DMS153 (cell line): ENCODE data around the gene DNAH2.
A peak's percentile ranks its signal among the peaks of the same experiment; 100 is the strongest.

Experiments used
- DNase-seq: peaks from one replicate; lab custom pipeline; 2025; lab: John Stamatoyannopoulos, UW

DNAH2 gene

DNA sequence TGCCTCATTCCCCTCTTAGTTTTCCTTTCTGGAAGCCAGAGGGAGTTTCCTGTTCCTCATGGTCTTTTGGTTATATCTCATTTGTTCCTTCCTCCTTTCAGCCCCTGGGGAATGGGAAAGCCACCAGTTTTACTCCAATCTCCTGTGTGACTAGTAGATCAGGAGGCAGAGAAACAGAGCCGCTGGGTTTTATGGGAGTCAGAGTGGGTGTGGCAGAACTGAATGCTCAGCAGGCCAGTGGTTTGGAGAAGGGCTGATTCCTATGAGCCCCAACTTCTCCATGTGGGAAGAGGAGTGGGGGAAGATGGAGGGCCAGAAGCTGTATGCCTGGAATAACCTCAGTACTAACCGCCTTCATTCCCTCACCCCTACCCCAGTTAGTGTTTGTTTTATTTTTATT lies 4.1 kb downstream of the DNAH2 start:
- DNase-seq, result no peak

DNA sequence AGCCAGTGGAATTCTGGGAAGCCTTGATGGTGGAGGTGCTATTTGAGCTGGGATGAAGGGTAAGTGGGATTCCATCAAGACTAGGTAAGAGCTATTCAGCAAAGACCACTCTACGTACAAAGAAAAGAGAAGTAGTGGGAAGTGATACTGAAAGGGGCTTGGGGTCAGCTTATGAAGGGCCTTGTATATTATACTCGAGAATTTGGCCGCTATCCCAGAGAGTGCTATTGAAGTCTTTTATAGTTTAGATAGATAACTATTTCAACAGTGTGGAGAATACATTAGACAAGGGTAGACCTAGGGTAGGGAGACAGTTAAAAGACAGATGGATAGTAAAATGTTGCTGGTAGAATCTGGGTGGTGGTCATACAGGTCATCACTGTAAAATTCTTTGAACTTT lies 10.3 kb downstream of the DNAH2 start:
- DNase-seq, result no peak

DNA sequence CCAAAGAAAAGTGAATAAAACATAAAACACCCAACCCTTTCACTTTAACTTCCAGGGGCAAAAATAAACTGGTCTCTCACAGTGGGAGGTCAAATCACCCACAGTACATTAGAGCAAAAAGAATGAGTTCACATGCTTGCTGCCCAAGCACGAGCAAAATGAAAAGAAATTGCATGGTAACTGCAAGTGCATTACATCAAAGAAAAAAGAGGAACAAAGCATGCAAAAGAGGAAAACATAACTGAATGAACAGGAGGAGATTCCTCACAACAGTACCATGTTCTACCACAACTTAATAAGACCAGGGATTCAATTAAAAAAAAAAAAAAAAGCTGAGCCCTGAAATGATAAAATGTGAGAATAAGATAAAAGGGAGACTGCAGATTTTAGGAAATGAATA lies 12.3 kb downstream of the DNAH2 start:
- no peak for DNase-seq

DNA sequence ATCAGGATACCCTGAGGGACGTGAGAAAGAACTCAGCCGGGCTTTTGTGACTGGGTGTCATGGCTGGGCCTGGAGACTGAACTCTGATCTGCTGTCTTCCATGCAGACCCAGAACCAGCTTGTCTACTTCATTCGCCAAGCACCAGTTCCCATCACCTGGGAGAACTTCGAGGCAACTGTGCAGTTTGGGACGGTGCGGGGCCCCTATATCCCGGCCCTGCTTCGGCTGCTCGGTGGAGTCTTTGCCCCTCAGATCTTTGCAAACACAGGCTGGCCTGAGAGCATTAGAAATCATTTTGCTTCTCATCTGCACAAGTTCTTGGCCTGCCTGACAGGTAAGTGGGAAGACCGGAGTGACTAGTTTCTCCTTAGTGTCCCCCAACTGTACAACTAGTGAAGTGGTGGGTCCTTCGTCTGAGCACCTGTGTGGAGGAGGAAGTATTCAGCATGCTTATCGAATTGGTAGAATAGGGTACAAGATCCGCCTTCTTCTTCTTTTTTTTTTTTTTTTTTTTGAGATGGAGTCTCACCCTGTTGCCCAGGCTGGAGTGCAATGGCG lies 15.5 kb downstream of the DNAH2 start:
- no peak for DNase-seq

DNA sequence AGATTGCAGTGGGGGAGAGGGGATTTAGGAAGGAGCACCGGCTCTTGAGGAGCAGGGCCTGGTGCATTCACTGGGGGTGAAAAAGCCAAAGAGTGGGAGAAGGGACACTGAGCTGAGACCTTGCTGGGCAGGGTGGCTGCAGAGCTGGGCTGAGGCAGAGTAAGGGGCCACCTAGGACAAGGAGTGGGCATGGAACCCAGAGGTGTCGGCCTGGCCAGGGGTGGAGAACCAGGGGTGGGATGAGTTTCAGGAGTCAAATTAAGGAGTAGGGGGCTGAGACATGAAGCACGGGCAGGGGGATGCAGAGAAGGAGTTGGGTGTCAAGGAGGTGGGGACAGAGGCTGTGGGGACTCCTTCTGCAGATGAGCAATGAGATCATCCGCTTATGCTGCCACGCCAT lies 20.1 kb downstream of the DNAH2 start:
- no peak for DNase-seq

DNA sequence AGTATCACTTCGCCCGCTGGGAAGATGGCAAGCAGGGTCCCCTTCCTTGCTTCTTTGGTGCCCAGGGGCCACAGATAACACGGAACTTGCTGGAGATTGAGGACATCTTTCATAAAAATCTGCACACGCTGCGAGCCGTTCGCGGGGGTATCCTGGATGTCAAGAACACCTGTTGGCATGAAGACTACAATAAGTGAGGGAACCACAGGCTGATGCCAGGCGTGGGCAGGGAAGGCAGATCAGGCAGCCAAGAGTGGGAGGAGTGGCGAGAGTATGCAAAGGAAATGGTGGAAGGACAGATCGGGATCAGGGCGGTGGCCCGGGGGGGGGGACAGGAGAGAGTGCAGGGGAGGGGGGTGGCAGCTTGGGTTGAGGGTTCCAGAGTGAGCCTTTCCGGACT lies 22.2 kb downstream of the DNAH2 start:
- DNase-seq, result no peak

DNA sequence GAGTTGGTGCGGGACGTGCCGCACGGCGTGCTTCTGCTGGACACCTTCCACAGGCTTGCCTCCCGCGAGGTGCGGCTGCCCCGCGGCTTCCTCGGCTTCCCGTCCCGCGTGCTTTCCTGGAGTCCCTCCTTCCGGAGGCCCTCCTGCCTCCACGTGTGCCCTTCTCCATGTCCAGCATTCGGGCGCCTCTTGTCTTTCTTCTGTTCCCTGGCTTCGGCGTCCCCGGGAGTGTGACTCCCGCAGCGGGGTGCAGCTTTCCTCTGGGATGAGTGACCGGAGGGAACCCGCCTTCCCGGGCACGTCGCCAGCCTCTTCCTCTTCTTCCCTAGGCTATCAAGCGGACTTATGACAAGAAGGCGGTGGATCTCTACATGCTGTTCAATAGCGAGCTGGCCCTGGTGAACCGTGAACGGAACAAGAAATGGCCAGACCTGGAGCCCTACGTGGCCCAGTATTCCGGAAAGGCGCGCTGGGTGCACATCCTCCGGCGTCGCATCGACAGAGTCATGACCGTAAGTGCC lies 23.0 kb downstream of the DNAH2 start:
- DNase-seq, result no peak

DNA sequence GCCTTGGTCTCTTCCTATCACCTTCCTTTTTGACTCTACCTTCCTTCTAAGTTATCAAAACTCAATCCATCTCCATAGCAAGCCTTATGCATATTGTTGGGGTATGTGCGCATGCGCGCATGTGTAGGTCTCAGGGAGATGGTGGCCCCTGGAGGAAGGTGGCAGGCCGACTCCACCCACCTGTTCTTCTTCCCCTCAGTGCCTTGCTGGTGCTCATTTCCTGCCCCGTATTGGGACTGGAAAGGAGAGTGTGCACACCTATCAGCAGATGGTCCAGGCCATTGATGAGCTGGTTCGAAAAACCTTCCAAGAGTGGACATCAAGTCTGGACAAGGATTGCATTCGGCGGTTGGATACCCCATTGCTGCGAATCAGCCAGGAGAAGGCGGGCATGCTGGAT lies 25.2 kb downstream of the DNAH2 start:
- DNase-seq, result no peak

DNA sequence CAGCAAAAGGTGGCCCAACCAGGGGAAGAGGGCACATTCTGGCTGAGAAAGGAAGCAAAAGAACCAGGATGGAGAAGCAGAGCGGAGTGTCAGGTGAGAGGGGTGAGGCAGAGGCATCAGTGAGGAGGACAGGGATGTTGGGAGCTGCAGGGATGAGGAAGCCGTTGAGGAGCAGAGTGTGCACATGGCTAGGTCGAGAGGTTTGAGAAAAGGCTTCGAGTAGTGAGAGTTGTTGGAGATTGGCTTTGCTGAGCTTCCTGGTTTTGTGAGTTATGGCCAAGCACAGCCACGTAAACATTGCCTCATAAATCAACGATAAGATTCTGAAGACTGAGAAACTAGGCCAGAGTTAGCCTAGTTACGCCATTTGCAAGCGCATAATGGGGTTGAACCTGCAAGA lies 26.9 kb downstream of the DNAH2 start:
- DNase-seq, result no peak

DNA sequence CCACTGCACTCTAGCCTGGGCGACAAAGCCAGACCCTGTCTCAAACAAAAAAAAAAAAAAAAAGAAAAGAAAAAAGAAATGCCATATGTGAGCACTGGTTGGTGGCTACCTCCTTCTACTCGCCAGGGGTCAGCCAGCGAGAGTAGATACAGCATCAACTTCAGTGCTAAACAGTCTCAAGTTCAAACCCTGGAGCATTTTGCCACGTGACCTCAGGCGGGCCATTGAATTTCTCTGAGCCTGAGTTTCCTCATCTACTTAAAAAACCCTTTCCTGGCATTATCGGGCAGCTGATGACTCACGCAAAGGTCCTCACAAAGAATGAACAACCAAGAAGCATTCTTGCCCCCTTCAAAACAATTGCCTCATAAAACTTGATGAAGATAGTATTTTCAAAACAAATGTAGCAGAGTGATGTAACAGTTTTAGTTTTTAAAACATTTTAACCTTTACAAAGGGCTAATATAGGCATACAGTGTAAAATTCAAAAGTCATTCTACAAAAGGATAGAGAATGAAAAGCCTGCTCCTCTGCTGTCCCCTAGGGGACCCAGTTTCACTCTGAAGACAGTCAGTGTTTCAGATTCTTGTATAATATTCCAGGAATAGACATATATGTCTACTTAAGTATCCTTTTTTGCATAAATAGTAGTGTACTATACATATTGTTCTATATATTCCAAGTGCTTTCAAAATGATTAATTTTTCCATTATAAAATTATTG lies 28.4 kb downstream of the DNAH2 start:
- no peak for DNase-seq

DNA sequence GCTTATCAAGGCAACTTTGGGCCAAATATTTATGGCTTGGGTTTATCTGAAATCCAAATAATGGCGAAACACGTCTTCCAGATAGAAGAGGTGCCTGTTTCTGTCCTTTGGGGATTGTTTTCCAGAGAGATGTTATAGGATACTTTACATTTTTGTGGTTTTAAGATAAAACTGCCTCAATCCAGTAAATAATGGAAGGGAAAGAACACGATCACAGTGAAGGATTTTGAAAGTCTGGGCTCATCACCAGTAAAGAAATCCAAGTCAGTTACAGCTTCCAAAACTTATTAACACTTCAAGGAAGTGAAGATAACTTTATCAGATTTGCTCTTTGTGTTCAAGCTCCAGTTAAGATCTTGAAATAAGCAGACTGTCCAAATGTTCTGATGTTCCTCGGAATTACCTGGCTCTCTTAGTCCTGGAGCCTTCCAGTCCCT lies 30.1 kb downstream of the DNAH2 start:
- no peak for DNase-seq

DNA sequence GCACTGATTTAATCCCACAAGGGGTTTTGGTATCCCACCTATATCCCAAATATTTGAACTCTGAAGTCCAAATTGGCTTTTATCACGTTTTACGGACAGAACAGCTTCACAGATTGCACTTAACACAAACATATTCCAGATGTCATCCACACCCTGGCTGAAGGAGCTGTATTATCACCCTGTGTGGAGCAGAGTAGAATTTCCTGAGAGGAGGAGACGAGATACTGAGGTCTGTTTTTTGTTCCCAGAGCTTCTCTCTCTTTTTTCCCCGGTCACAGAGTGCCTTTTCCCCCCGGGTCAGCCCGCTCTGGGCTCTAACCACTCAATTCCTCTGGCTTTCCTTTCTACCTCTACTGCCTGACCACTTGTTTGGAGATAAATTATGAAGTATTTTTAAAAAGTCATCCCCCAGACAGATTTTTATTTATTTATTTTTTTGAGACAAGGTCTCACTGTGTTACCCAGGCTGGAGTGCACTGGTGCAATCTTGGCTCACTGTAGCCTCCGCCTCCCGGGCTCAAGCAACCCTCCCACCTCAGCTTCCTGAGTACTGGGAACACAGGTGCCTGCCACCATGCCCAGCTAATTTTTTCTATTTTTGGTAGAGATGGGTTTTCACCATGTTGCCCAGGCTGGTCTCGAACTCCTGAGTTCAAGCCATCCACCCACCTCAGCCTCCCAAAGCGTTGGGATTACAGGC lies 30.7 kb downstream of the DNAH2 start:
- no peak for DNase-seq

DNA sequence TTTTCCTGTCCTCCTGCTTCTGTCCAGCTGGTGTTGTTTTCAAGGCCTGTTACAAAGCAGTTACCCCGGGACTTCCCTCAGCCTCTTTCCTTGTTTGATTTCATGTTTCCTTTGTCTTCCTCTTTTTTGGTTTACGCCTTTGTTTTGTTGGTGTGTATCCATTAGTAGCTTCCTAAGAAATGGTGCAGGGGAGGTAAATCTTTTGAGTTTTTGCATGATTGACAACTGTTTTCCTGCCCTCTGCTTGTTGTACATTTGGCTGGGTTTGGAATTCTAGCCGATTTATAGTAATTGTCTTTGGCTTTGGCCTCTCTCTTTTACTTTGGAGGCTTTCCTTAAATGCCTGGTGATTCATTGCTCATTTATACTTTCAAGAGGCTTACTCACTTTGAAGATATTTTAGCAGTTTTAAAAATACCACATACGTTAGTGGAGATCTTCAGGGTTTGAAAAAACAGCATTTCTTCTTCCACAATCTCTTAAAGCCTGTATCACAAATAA lies 32.8 kb downstream of the DNAH2 start:
- DNase-seq, result no peak

DNA sequence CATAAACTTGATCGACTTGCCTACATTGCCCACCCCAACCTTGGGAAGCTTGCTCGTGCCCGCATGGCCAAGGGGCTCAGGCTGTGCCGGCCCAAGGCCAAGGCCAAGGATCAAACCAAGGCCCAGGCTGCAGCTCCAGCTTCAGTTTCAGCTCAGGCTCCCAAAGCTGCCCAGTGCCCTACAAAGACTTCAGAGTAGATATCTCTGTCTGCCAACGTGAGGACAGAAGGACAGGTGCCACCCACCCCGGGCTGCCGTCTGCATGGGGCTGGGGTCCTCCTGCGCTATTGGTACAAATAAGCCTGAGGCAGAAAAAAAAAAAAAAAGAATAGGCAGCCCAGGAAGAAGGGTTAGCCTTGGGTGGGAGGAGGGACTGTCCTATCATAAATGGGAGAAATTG lies 37.1 kb downstream of the DNAH2 start:
- DNase-seq, result no peak

DNA sequence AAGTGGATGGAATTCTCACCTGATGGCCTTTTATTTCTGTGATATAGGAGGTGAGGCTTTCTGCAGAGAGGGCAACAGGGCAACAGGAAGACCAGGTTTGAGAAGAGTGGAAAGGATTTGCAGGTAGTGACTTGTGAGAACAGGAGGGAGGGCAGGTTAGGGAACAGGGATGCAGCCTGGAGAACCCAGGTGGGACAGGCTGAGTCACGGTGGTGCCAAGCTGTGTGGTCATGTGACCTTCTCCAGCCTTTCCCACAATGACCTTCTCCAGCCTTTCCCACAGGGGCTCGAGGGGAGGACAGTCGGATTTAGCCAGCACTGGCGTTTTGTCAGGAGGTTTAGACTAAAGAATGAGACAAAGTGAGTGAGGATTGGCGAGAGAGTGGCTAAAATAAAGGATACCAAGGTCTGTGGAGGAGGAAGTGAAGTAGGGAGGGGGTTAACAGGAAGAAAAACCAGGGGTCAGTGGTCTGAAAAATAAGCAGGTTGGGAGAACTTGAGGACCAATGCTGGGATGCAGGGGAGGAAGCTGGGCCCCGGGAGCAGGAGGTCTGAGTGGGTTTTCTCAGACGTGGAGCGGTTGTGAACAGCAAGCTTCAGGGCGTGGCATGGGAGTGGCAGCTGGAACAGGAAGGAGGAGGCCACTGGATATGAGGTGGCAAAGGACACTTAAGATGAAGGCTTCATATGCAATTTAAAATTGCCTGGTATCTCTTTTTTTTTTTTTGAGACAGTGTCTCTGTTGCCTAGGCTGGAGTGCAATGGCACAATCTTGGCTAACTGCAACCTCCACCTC lies 37.7 kb downstream of the DNAH2 start:
- no peak for DNase-seq

DNA sequence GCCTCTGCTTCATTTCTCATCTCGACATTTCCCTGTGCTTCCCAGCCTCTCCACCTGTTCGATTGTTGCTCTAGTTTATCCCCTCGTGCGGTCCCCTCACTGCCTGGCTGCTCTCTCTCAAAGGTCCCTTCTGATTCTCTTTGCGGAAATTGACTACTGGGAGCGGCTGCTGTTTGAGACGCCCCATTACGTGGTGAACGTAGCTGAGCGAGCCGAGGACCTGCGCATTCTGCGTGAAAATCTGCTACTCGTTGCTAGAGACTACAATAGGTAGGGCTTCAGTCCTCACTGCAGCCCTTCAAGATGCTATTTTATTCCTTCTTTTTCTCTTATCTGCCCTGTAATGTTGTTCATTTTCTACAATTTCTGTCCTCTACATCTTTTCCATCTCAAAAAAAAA lies 39.4 kb downstream of the DNAH2 start:
- DNase-seq, result no peak

DNA sequence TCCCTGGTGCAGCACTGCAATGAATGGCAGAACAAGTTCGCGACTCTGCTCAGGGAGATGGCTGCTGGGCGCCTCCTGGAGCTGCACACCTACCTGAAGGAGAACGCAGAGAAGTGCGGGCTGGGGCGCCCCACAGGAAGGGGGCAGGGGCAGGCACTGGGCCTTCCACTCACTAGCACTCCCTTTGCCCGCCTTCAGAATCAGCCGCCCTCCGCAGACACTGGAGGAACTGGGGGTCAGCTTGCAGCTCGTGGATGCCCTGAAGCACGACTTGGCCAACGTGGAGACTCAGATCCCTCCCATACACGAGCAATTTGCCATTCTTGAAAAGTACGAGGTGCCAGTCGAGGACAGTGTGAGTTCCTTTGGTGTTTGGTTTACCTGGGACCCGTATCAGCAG lies 46.4 kb downstream of the DNAH2 start:
- no peak for DNase-seq

DNA sequence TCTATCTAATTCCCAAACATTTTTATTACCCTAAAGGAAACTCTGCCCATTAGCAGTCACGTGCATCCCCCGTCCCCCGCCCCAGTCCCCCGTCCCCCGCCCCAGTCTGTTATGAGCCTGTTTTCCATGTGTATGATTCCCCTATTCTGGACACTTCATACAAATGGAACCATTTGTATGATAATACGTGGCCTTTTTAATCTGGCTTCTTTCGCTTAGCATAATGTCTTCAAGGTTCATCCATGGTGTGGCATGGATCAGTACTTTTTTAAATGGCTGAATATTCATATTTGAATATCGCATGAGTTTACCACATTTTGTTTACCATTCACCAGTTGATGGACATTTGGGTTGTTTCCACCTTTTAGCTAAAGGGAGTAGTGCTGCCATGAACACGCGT lies 49.5 kb downstream of the DNAH2 start:
- no peak for DNase-seq

DNA sequence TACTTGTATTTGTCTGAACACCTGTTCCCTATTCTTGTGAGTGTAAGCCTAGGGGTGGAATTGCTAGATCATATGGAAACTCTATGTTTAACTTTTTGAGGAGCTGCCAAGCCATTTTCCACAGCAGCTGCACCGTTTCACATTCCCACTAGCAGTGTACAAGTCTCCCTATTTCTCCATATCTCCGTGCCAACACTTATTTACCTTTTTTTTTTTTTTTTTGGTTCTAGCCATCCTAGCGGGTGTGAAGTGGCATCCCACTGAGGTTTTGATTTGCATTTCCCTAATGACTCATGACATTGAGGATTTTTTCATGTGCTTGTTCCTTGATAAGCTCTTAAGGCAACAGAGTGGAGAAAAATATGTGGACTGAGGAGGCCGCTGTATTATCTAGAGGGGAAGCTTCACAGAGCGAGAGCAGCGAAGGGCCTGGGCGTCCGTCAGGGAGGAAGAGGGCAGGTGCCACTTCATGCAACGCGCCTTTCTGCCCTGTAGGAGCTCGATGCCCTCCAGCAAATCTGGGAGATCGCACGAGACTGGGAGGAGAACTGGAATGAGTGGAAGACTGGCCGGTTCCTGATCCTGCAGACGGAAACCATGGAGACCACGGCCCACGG lies 50.0 kb downstream of the DNAH2 start:
- peak; percentile 0 for DNase-seq

DNA sequence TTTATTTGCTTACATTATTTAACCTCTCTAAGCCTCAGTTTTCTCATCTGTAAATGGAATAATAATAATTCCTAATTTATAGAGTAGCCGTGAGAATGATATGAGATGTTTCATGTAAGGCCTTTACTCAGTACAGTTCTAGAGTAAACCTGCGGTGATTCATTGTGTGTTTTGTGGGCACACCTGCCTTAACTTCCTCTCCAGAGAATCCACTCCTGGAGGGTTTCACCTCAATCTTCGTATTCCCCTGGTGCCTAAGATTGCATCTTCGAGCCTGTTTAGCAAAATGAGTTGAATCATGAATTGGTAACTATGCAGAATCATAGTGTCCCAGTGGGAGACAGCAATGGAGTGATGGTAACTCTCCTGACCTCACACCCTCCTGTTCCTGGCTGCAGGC lies 52.3 kb downstream of the DNAH2 start:
- no peak for DNase-seq

DNA sequence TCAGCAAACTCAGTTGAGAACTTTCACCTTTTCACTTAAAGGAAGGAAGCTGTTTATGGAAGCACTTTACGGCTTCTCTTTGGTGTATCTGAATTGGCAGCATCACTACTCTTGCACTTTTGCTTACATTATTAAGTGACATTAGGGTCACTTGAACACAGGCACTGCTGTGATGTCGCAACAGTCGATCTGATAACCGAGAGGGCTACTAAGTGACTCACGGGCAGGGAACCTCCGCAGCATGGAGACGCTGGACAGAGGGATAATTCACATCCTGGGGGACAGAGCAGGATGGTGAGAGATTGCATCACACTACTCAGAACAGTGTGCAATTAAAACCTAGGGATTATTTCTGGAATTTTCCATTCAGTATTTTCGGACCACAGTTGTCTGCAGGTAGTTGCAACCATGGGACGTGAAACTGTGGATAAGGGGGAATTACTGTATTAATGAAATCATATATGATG lies 56.5 kb downstream of the DNAH2 start:
- DNase-seq, result no peak

DNA sequence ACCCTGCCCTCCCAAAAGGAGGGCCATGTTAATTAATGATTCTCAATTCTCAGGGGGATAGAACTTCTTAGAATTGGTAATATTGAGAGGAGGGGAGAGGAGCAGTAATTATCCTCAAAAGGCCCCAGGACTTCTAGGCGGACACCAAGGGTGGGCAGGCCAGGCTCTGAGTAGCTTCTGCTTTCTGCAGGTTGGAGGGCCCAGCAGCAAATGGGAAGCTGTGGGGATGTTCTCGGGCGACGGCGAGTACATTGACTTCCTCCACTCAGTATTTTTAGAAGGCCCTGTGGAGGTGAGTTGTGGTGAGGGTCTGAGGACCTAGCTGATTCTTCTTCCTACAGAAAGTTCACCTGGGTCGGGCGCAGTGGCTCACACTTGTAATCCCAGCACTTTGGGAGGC lies 57.5 kb downstream of the DNAH2 start:
- no peak for DNase-seq
